GM12878 (cell line): ENCODE results near the gene CCL20.

Source experiments
- BHLHE40 ChIP-seq, 2 experiments: fragments of 450-650 bp in 1 of 2; IDR thresholded peaks; 2 replicates each; pipeline ENCODE4 v1.6.1; 2011 to 2017; ENCODE audit warnings: low read depth in 2 of 2, borderline replicate concordance in 1 of 2, improper control_type of control experiment in 1 of 2, low read length in 1 of 2, mild to moderate bottlenecking in 1 of 2
- CEBPB ChIP-seq, 2 experiments: fragments of 150-350 bp in 1 of 2; IDR thresholded peaks; 2 replicates each; pipeline ENCODE4 v1.6.1; 2012 to 2014; ENCODE audit warnings: low read depth in 2 of 2, low read length in 2 of 2, borderline replicate concordance in 1 of 2, inconsistent platforms in 1 of 2
- EZH2 ChIP-seq: IDR thresholded peaks from 2 replicates; pipeline ENCODE4 v1.6.1; 2012; ENCODE audit warnings: low read depth, mild to moderate bottlenecking, control low read depth, inconsistent platforms, low read length, borderline replicate concordance; ENCODE audit not compliant: control insufficient read depth
- PAX8 ChIP-seq: fragments of 450-650 bp; IDR thresholded peaks from 2 replicates; pipeline ENCODE4 v1.6.1; 2017; ENCODE audit warnings: mild to moderate bottlenecking, moderate library complexity
- POLR2A ChIP-seq: IDR thresholded peaks from 2 replicates; pipeline ENCODE4 v1.6.1; 2011; ENCODE audit warnings: low read depth, mild to moderate bottlenecking, low read length
- RAD21 ChIP-seq: IDR thresholded peaks from 2 replicates; pipeline ENCODE4 v1.6.1; 2011; ENCODE audit warnings: mild to moderate bottlenecking, low read depth, low read length, moderate library complexity; ENCODE audit not compliant: insufficient read depth
- RBBP5 ChIP-seq: fragments of 200-600 bp; sonication (generic); conservative IDR thresholded peaks from 2 replicates; pipeline ENCODE4 v1.6.1; 2016
- RCOR1 ChIP-seq: conservative IDR thresholded peaks from 2 replicates; pipeline ENCODE4 v1.6.1; 2012; ENCODE audit warnings: low read depth, low read length, improper control_type of control experiment
- SIN3A ChIP-seq: IDR thresholded peaks from 2 replicates; pipeline ENCODE4 v1.6.1; 2012; ENCODE audit warnings: low read depth, low read length, improper control_type of control experiment
- SMC3 ChIP-seq: IDR thresholded peaks from 2 replicates; pipeline ENCODE4 v1.6.1; 2011; ENCODE audit warnings: low read length, improper control_type of control experiment, borderline replicate concordance
- ZBED1 ChIP-seq: IDR thresholded peaks from 2 replicates; pipeline ENCODE4 v1.6.1; 2016; ENCODE audit warnings: borderline replicate concordance

GRCh38 chr2:227860221-227860641, 46.6 kb downstream of the CCL20 start:
- TF ChIP-seq RAD21 (no peak), CEBPB (IDR thresholded peaks at IDR 0.05; ENCODE audit: borderline replicate concordance in 1 of 2, low read depth in 2 of 2, low read length in 2 of 2) (no peak), RBBP5 (no peak), PAX8 (no peak), SMC3 (no peak), RCOR1 (no peak), ZBED1 (no peak), SIN3A (no peak), POLR2A (no peak), EZH2 (no peak), BHLHE40 (IDR thresholded peaks at IDR 0.05; ENCODE audit: borderline replicate concordance in 1 of 2, low read depth in 2 of 2, low read length in 1 of 2) (no peak)
